Psoas muscle (tissue), 8 donors: ENCODE results near the gene CFAP57. TPM values are rescaled to one million over a fixed set of nuclear protein-coding genes. Genes with fewer than 3 reads are reported as not detected.

ENCODE experiments used
- ATAC-seq, 4 donors: fragments of 200-7000 bp; cut with Tn5 transposase; one replicate each; pipeline ENCODE4 v1.9.1; 2020; ENCODE audit warnings: moderate library complexity in 3 of 4, mild to moderate bottlenecking in 2 of 4
- DNase-seq, 2 donors: peaks; one replicate each; pipeline ENCODE4 v3.0.0-alpha.2; 2020
- H3K27ac ChIP-seq: fragments of 200-600 bp; one replicate; pipeline ENCODE4 v1.8.0; 2022
- H3K27me3 ChIP-seq, 3 donors: fragments of 200-600 bp in 1 of 3; one replicate each; pipeline versions ENCODE4 v1.6.1 to v1.8.0; 2013 to 2022; ENCODE audit warnings: low read length in 2 of 3, mild to moderate bottlenecking in 2 of 3, moderate library complexity in 1 of 3; ENCODE audit not compliant: insufficient read depth in 3 of 3
- H3K36me3 ChIP-seq, 2 donors: fragments of 200-600 bp in 1 of 2; one replicate each; pipeline versions ENCODE4 v1.6.1 to v1.8.0; 2013 to 2022; ENCODE audit warnings: low read depth in 1 of 2, mild to moderate bottlenecking in 1 of 2, moderate library complexity in 1 of 2; ENCODE audit not compliant: insufficient read depth in 1 of 2
- H3K4me1 ChIP-seq: fragments of 200-600 bp; one replicate; pipeline ENCODE4 v1.8.0; 2022
- H3K4me3 ChIP-seq: fragments of 200-600 bp; one replicate; pipeline ENCODE4 v1.8.0; 2022; ENCODE audit warnings: mild to moderate bottlenecking
- H3K9me3 ChIP-seq: fragments of 200-600 bp; one replicate; pipeline ENCODE4 v1.8.0; 2022
- CTCF ChIP-seq: fragments of 200-600 bp; IDR thresholded peaks from one replicate; pipeline ENCODE4 v1.8.0; 2022; ENCODE audit warnings: antibody characterized with exemption
- WGBS, 3 donors: extraction: QIAGEN DNeasy Blood & Tissue Kit; methylation state at CpG; one replicate each; pipeline versions ENCODE4 v1.1.6 to v1.1.7; 2013; 5-methylcytosine and 5-hydroxymethylcytosine counted together
- intact Hi-C, 2 donors: fragments of 100-400 bp; cut with DNase I; formaldehyde crosslinking; loops; one replicate each; pipeline versions ENCODE4 v1.11.0 to v1.14.2; 2022
- polyA plus RNA-seq, 3 donors: library from polyadenylated mRNA; stranded (reverse); fragments of 200-250 nt; gene quantifications; one replicate each; pipeline ENCODE4 v1.2.3, GENCODE V29; 2013
- total RNA-seq, 4 donors: library from RNA; stranded (reverse); fragmentation: NEBNext Ultra II Directional in 2 of 4; extraction: Animal tissue kit (Norgen Biotek cat#: 25700) in 2 of 4; gene quantifications; one replicate each; pipeline versions ENCODE4 v1.2.1 to v1.2.4, GENCODE V29; 2021 to 2023
- donor health status: healthy with polysubstance abuse.
- donor health status: DM: no; HTN: no; CAD: no; lungs with moderate emphysema.
- donor health status: Bipolar disorder and iron deficiency.
- donor health status: healthy.
- donor health status: DM: yes; HTN: yes; CAD: no.
- donor health status: DM: no; HTN: no; CAD: no.
- donor health status: DM: no; HTN: no; CAD: no.
- donor health status: DM: yes; HTN: yes; CAD: no.

CFAP57 gene
- total and polyA plus RNA-seq, 7 donors: 0.04 to 0.26 (median 0.11) TPM; not detected in 3

DNA sequence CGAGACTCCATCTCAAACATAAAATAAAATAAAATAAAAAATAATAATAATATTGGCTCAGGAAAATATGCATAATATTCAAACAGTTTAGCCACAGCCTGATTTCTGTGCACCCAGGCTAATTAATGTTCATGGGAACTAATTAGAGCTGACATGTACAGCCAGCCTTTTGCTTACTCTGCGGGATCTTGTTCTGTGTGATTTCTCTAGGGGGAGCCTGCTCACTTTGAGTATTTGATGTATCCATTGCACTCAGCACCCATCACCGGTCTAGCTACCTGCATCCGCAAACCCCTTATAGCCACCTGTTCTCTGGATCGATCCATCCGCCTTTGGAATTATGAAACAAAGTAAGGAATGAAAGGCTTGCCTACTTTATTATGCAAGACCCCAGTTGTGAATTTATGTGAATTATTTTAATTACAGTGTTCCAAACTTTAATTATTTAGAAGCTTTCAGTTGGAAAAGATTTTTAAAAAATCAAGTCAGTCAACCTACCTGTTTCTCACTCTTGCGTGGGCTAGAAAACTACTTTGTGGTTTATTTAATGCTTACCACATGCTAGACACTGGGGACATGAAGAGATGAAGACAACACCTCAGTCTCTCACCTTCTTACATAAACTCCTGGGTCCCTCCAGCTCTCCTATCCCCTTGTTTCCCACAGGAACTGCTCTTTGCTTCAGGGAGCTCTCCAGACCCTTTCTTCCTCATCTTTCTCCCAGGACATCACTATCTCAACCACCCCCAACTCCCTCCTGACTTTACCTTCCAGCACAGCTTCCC lies 25.4 kb downstream of the CFAP57 start:
- H3K4me1 ChIP-seq: no peaks in the 10 kb centered on the region
- no peak overlapping the region for H3K27ac ChIP-seq
- H3K36me3 ChIP-seq: no peaks in the 10 kb centered on the region
- ATAC-seq (no peak), DNase-seq (no peak)
- intact Hi-C loops: no loop called here
- no peak overlapping the region for H3K4me3 ChIP-seq
- no peaks in the 10 kb centered on the region for H3K9me3 ChIP-seq
- TF ChIP-seq CTCF: no peak
- peaks cover 0 to 7% (median 0%) of the 10 kb centered on the region in 3 donors for H3K27me3 ChIP-seq
- WGBS, 3 donors: 84 to 87% (median 86%) methylated on average over 7 of the region's 7 CpGs

DNA sequence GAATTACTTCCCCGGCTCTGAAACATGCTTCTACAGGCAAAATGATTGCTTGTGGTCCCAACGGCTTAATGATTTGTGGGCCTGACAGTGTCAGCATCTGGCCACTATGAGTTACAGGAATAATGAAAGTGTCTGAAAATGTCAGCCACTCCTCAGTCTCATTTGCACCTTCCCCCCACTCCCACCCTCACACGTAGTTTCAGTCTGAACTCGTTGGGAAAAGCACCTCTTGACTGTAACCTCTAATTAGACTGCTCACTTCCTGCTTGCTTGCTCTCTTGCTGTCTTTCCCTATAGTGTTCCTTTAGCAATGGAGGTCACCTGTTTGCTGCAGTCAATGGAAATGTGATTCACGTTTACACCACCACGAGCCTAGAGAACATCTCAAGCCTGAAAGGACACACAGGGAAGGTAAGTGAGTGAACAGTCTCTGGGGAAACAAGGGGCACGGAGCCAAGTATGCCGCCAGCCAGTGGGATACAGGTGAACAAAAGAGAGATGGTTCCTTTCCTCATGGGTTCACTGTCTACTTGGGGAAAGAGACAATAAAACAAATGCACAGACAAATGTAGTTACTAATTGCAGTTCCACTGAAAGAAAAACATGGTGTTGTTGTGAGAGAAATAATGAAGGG lies 27.1 kb downstream of the CFAP57 start:
- DNase-seq (no peak), ATAC-seq (no peak)
- intact Hi-C loops: no loop called here
- H3K9me3 ChIP-seq: no peaks in the 10 kb centered on the region
- WGBS, 3 donors: 45 to 48% (median 46%) methylated on average over 8 of the region's 8 CpGs
- H3K4me3 ChIP-seq: no peak overlapping the region
- no peaks in the 10 kb centered on the region for H3K4me1 ChIP-seq
- H3K27me3 ChIP-seq: peaks cover 0 to 7% (median 0%) of the 10 kb centered on the region in 3 donors
- H3K27ac ChIP-seq: no peak overlapping the region
- no peaks in the 10 kb centered on the region for H3K36me3 ChIP-seq
- no peak for TF ChIP-seq CTCF

DNA sequence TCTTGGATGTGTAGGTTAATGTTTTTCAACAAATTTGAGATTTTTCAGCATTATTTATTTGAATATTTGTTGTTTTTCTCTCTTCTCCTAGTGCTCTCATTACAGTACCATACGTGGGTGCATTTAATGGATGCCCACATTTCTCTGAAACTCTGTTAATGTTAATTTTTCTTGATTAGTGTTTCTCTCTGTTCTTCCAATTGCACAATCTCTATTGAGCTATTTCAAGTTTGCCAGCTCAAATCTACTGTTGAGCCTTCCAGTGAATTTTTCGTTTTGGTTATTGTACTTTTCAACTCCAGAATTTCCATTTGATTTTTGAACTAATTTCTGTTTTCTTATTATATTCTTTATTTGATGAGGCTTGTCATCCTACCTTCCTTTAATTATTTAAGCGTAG lies 31.7 kb downstream of the CFAP57 start:
- no peak for TF ChIP-seq CTCF
- Histone ChIP-seq H3K36me3 (no peaks in the 10 kb centered on the region), H3K27ac (no peak overlapping the region), H3K4me1 (peaks cover 7% of the 10 kb centered on the region), H3K4me3 (no peak overlapping the region), H3K9me3 (no peaks in the 10 kb centered on the region), H3K27me3 (no peaks in the 10 kb centered on the region)
- DNase-seq (no peak), ATAC-seq (no peak)
- 77 to 96% (median 96%) methylated on average over 3 of the region's 3 CpGs for WGBS, 3 donors
- intact Hi-C loops: no loop called here

GRCh38 chr1:43204394-43204793 lies 32.3 kb downstream of the CFAP57 start:
- DNase-seq (no peak), ATAC-seq (no peak)
- intact Hi-C loops: no loop called here
- peaks cover 7% of the 10 kb centered on the region for H3K4me1 ChIP-seq
- no peaks in the 10 kb centered on the region for H3K27me3 ChIP-seq
- no peaks in the 10 kb centered on the region for H3K36me3 ChIP-seq
- H3K9me3 ChIP-seq: no peaks in the 10 kb centered on the region
- H3K27ac ChIP-seq: no peak overlapping the region
- no peak overlapping the region for H3K4me3 ChIP-seq
- whole genome bisulfite sequencing, 3 donors: 92 to 93% (median 92%) methylated on average over 1 of the region's 1 CpG
- TF ChIP-seq CTCF: no peak
